ENCODE data around the gene BTN1A1. TPM values are rescaled to one million over a fixed set of nuclear protein-coding genes. Genes with fewer than 3 reads are reported as not detected.

The BTN1A1 gene
- polyA plus RNA-seq, 1 experiment: 0.04 TPM

DNA sequence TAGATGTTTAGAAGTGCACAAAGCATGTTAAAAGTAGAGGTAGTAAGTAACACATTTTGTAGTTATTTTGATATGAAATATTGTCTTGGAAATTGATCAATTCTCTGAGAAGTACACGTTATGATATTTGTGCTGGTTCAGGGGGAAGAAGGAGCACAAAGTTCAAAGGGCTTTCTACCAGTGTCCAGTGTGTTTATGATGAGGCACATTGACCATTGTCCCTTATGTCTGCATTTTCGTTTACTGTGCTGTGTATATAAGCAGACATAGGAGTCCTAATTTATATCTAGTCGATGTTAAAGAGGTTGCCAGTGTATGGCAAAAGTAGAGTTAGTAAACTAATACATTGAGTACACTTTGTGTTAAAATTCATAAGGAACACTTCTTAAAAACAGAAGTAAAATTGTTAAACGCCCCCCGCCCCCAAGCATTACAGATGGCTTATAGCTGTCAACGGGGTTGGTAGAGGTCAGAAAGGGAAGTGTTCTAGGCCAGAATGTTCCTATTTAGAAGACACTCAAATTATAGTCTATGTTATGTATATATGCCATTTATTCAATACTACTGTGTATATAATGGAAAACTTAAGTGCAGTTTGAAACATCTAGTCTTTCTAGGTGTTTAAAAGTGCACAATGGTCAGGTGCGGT is 24.7 kb downstream of the BTN1A1 start:
- Histone ChIP-seq H3K27ac (ENCODE audit: low read depth, low read length) (no peak overlapping the region), H3K4me3 (ENCODE audit: low read depth, low read length) (no peak overlapping the region), H3K9me3 (ENCODE audit: control insufficient read depth, insufficient read depth, low read length) (no peaks in the 10 kb centered on the region; the same call in 1 of the 2 replicates), H3K27me3 (ENCODE audit: control insufficient read depth, insufficient read depth, low read length) (no peaks in the 10 kb centered on the region)
- ChIA-PET CTCF (interaction anchor here (2.9 kb wide), 1 partner anchor 184 kb away, joined by 6 read pairs; no protein-coding TSS in a partner anchor), POLR2A (no interaction called here)
- TF ChIP-seq, protein P1, sequence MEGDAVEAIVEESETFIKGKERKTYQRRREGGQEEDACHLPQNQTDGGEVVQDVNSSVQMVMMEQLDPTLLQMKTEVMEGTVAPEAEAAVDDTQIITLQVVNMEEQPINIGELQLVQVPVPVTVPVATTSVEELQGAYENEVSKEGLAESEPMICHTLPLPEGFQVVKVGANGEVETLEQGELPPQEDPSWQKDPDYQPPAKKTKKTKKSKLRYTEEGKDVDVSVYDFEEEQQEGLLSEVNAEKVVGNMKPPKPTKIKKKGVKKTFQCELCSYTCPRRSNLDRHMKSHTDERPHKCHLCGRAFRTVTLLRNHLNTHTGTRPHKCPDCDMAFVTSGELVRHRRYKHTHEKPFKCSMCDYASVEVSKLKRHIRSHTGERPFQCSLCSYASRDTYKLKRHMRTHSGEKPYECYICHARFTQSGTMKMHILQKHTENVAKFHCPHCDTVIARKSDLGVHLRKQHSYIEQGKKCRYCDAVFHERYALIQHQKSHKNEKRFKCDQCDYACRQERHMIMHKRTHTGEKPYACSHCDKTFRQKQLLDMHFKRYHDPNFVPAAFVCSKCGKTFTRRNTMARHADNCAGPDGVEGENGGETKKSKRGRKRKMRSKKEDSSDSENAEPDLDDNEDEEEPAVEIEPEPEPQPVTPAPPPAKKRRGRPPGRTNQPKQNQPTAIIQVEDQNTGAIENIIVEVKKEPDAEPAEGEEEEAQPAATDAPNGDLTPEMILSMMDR (IDR thresholded peaks at IDR 0.05; ENCODE audit: low read depth, low read length): no peak
- no peak for DNase-seq (ENCODE audit: low read depth, low spot score)

DNA sequence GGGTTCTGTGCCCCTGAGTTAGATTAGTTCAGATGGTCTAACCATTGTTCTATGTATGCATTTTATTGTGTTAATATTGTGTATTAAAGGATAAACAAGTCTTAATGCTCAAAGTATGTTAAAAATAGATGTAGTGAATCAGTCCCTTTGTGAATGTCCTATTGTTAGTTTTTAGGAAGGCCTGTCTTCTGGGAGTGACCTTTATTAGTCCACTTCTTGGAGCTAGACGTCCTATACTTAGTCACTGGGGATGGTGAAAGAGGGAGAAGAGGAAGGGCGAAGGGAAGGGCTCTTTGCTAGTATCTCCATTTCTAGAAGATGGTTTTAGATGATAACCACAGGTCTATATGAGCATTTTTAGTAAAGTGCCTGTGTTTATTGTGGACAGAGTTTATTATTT is 25.7 kb downstream of the BTN1A1 start:
- ChIA-PET CTCF (interaction anchor here (2.9 kb wide), 1 partner anchor 185 kb away, joined by 6 read pairs; no protein-coding TSS in a partner anchor), POLR2A (no interaction called here)
- TF ChIP-seq, protein P1 (IDR thresholded peaks at IDR 0.05; ENCODE audit: low read depth, low read length): no peak
- no peak overlapping the region for H3K27ac ChIP-seq (ENCODE audit: low read depth, low read length)
- H3K27me3 ChIP-seq (ENCODE audit: control insufficient read depth, insufficient read depth, low read length): no peaks in the 10 kb centered on the region
- DNase-seq (ENCODE audit: low read depth, low spot score): no peak
- H3K9me3 ChIP-seq (ENCODE audit: control insufficient read depth, insufficient read depth, low read length): no peaks in the 10 kb centered on the region; the same call in 1 of the 2 replicates
- no peak overlapping the region for H3K4me3 ChIP-seq (ENCODE audit: low read depth, low read length)

DNA sequence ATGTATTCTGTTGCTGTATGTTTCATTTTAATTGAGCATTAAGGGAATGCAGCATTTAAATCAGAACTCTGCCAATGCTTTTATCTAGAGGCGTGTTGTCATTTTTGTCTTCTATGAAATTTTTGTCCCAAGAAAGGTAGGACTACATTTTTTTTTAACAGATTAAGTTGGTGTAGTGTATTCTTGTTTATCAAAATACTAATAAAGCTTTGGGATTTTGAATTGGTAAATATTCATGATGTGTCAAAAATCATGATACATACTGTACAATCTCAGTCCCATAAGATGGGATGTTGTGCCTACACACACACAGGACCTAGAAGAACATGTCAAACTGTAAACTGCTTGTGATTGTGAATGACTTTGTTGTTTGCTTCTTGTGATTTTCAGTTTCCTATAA is 26.8 kb downstream of the BTN1A1 start:
- ChIA-PET CTCF (no interaction called here), POLR2A (no interaction called here)
- Histone ChIP-seq H3K27ac (ENCODE audit: low read depth, low read length) (no peak overlapping the region), H3K9me3 (ENCODE audit: control insufficient read depth, insufficient read depth, low read length) (no peaks in the 10 kb centered on the region; the same call in 1 of the 2 replicates), H3K4me3 (ENCODE audit: low read depth, low read length) (no peak overlapping the region), H3K27me3 (ENCODE audit: control insufficient read depth, insufficient read depth, low read length) (no peaks in the 10 kb centered on the region)
- TF ChIP-seq, protein P1 (IDR thresholded peaks at IDR 0.05; ENCODE audit: low read depth, low read length): no peak
- DNase-seq (ENCODE audit: low read depth, low spot score): no peak

DNA sequence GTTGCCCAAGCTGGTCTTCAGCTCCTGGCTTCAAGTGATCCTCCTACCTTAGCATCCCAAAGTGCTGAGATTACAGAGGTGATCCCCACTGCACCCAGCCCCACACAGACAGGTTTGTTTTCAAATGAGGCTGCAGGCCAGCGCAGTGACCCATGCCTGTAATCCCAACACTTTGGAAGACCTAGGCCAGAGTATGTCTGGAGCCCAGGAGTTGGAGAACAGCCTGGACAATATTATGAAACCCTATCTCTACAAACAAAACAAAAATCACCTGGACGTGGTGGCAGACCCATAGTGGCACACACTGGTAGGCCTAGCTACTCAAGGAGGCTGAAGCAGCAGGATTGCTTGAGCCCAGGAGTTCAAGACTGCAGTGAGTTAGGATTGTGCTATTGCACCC is 30.1 kb downstream of the BTN1A1 start:
- H3K9me3 ChIP-seq (ENCODE audit: control insufficient read depth, insufficient read depth, low read length): no peaks in the 10 kb centered on the region
- H3K4me3 ChIP-seq (ENCODE audit: low read depth, low read length): no peak overlapping the region
- DNase-seq (ENCODE audit: low read depth, low spot score): no peak
- no peak overlapping the region for H3K27ac ChIP-seq (ENCODE audit: low read depth, low read length)
- ChIA-PET POLR2A (no interaction called here), CTCF (no interaction called here)
- TF ChIP-seq, protein P1 (IDR thresholded peaks at IDR 0.05; ENCODE audit: low read depth, low read length): no peak
- H3K27me3 ChIP-seq (ENCODE audit: control insufficient read depth, insufficient read depth, low read length): no peaks in the 10 kb centered on the region

DNA sequence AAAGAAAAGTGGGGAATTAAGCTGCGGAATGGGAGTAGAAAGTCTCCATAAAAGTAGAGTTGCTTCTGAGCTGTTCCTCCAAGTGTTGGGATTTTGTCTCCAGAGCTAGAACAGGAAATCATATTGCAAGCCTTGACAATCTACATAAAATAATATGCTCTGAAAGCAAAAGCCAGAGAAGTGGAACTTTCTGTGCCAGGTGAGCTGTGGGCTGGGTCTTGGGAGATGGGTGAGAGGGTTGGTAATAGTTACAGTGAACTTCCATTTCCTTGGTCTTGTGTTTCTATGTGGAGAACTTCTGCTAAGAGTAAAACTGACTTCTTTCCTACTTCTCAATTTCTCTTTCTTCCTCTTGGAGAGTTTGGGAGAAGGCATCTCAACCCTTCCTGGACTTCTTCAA is 31.8 kb downstream of the BTN1A1 start:
- no peaks in the 10 kb centered on the region for H3K9me3 ChIP-seq (ENCODE audit: control insufficient read depth, insufficient read depth, low read length)
- no peak overlapping the region for H3K27ac ChIP-seq (ENCODE audit: low read depth, low read length)
- no peak overlapping the region for H3K4me3 ChIP-seq (ENCODE audit: low read depth, low read length)
- H3K27me3 ChIP-seq (ENCODE audit: control insufficient read depth, insufficient read depth, low read length): no peaks in the 10 kb centered on the region
- TF ChIP-seq, protein P1 (IDR thresholded peaks at IDR 0.05; ENCODE audit: low read depth, low read length): no peak
- no peak for DNase-seq (ENCODE audit: low read depth, low spot score)
- ChIA-PET POLR2A (interaction anchor here (1.9 kb wide), 1 partner anchor 11 kb away, joined by 6 read pairs; no protein-coding TSS in a partner anchor), CTCF (interaction anchor here (1.2 to 3.8 kb wide), 2 partner anchors 11 to 190 kb away, joined by 7 to 24 read pairs; no protein-coding TSS in a partner anchor)

All from AG04450 (cell line).